Neuron (in vitro differentiated cells): ENCODE data around the gene GSG1L2.

Source experiments
- H2AFZ ChIP-seq: one replicate; pipeline ENCODE4 v1.6.1; 2013; ENCODE audit warnings: low read depth, mild to moderate bottlenecking, inconsistent platforms, low read length, moderate library complexity
- H3K27me3 ChIP-seq: one replicate; pipeline ENCODE4 v1.6.1; 2013; ENCODE audit warnings: low read length; ENCODE audit not compliant: insufficient read depth
- H3K36me3 ChIP-seq: one replicate; pipeline ENCODE4 v1.6.1; 2013; ENCODE audit warnings: low read length; ENCODE audit not compliant: insufficient read depth
- H3K4me1 ChIP-seq: one replicate; pipeline ENCODE4 v1.6.1; 2013; ENCODE audit warnings: low read length; ENCODE audit not compliant: insufficient read depth
- H3K4me3 ChIP-seq: 2 replicates; pipeline ENCODE4 v1.5.1; 2013; ENCODE audit warnings: mild to moderate bottlenecking, low read length, moderate library complexity
- H3K9me3 ChIP-seq: one replicate; pipeline ENCODE4 v1.6.1; 2013; ENCODE audit warnings: low read length

The GSG1L2 gene

DNA sequence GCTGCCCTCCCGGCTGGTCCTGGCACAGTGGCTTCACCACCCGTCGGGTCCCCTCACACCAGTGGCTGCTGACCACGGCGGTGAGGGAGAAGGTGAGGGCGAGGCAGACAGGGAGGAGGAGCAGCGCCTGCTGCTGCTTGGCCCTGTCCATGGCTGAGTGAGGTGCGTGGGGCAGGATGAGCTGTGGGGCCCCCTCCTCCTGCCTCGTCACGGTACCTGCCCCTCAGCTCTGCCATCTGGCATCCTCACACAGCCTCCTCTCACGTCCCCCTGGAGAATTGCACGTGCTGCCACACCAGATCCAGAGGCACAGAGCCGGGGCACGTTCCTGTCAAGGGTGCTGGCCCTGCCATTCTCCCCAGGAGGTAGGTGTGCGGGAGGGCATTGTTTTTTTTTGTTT, at the start of gene GSG1L2:
Gene GSG1L2 (minus strand): TSS at position 159 of the 400 bp plus-strand sequence. CDS start 8 bp downstream, at position 151.
- Histone ChIP-seq H3K36me3 (no peaks in the 10 kb centered on the region), H3K4me1 (no peaks in the 10 kb centered on the region), H3K9me3 (no peaks in the 10 kb centered on the region), H3K27me3 (no peaks in the 10 kb centered on the region), H3K4me3 (no peak within 1 kb of the TSS), H2AFZ (no peak within 1 kb of the TSS)

DNA sequence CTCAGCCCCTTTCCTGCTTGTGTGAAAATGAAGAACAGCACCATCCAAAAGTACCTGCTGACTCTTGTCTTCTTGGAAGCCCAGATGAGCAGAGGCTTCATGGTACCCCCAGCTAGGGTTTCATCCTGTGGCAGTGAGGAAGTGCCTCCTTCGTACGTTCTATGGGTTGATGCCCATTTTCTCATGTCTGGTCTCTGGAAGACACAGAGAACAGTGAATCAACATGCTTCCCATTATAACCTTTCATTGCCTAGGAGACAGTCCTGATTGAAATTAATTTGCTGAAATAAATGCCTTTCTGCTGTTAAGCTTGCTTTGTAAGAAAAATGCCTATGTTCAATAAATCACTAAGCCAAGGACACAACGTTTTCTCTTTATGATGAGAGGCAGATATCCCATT, 46.7 kb upstream of the GSG1L2 start:
- Histone ChIP-seq H2AFZ (no peak overlapping the region), H3K9me3 (no peaks in the 10 kb centered on the region), H3K4me1 (peaks cover 17% of the 10 kb centered on the region), H3K36me3 (no peaks in the 10 kb centered on the region), H3K4me3 (no peak overlapping the region), H3K27me3 (no peaks in the 10 kb centered on the region)

DNA sequence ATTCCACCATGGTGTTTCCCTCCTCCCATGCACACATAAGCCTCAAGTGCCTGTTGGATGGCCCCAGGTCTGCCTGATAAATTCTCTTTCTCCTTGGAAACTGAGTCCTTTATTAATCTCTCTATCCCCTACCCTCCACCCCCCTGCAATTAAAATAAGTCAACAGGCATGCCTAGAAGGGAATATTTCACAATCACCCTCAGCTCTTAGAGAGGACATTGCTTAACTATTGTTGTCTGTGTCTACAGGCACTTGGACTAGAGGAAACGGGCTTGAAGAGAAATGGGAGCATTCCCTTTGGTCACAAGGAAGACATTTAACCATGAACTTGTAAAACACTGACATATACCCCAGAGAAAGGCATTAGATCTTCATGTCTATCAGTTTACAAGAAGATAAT, 43.7 kb upstream of the GSG1L2 start:
- H3K4me1 ChIP-seq: peaks cover 17% of the 10 kb centered on the region
- H3K9me3 ChIP-seq: no peaks in the 10 kb centered on the region
- no peaks in the 10 kb centered on the region for H3K36me3 ChIP-seq
- H2AFZ ChIP-seq: no peak overlapping the region
- no peak overlapping the region for H3K4me3 ChIP-seq
- H3K27me3 ChIP-seq: peaks cover 6% of the 10 kb centered on the region

DNA sequence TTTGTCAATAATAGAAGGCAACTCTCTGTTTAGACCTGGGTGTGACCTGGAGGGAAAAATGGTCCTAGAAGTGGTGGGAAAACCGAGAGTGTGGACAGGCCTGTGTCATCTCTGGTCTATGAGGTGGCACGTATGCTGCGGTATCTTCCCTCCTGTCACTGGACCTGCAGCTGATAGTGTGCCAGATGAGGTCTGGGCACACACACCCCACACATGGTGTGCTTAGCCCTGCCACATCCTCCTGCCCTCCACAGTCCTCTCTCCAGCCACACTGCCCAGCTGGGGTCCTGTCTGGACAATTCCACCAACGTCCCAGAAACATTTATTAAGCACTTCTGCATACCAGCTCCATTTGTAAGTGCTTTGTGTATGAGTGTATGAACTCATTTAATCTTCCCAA, 41.1 kb upstream of the GSG1L2 start:
- H3K9me3 ChIP-seq: no peaks in the 10 kb centered on the region
- H3K4me3 ChIP-seq: no peak overlapping the region
- peaks cover 3% of the 10 kb centered on the region for H3K4me1 ChIP-seq
- H3K36me3 ChIP-seq: no peaks in the 10 kb centered on the region
- H2AFZ ChIP-seq: no peak overlapping the region
- H3K27me3 ChIP-seq: peaks cover 6% of the 10 kb centered on the region

- H2AFZ ChIP-seq: no peak overlapping the region
- no peaks in the 10 kb centered on the region for H3K4me1 ChIP-seq
- no peaks in the 10 kb centered on the region for H3K36me3 ChIP-seq
- no peaks in the 10 kb centered on the region for H3K9me3 ChIP-seq
- peaks cover 6% of the 10 kb centered on the region for H3K27me3 ChIP-seq
- H3K4me3 ChIP-seq: no peak overlapping the region
Observed at GRCh38 chr17:9862220-9862619, 40.3 kb upstream of the GSG1L2 start.

- no peak overlapping the region for H2AFZ ChIP-seq
- H3K36me3 ChIP-seq: no peaks in the 10 kb centered on the region
- H3K27me3 ChIP-seq: peaks cover 6% of the 10 kb centered on the region
- no peaks in the 10 kb centered on the region for H3K4me1 ChIP-seq
- no peak overlapping the region for H3K4me3 ChIP-seq
- no peaks in the 10 kb centered on the region for H3K9me3 ChIP-seq
Observed at GRCh38 chr17:9860851-9861250, 39.0 kb upstream of the GSG1L2 start.

- Histone ChIP-seq H3K36me3 (no peaks in the 10 kb centered on the region), H3K4me3 (no peak overlapping the region), H3K27me3 (peaks cover 6% of the 10 kb centered on the region), H3K4me1 (no peaks in the 10 kb centered on the region), H3K9me3 (no peaks in the 10 kb centered on the region), H2AFZ (no peak overlapping the region)
Observed at GRCh38 chr17:9859781-9860180, 37.9 kb upstream of the GSG1L2 start.

DNA sequence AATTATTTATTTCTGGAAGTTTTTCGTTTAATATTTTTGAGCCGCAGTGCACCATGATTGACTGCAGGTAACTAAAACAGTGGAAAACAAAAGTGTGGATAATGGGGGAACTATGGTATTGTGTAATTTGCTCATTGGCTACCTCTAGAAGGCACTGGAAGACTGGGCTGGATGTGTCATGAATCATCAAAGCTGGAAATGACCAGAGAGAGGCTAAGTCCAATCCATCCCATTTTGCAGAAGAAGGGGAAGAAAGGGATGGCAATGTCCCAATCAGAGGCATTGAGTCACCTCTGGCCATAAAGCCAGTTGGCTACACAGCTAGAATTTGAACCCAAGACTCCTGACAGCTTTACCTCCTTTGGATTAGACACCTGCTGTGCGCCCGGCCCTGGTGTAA, 33.2 kb upstream of the GSG1L2 start:
- H3K4me1 ChIP-seq: no peaks in the 10 kb centered on the region
- no peak overlapping the region for H3K4me3 ChIP-seq
- no peaks in the 10 kb centered on the region for H3K36me3 ChIP-seq
- H3K9me3 ChIP-seq: no peaks in the 10 kb centered on the region
- no peak overlapping the region for H2AFZ ChIP-seq
- no peaks in the 10 kb centered on the region for H3K27me3 ChIP-seq

- H3K9me3 ChIP-seq: no peaks in the 10 kb centered on the region
- no peaks in the 10 kb centered on the region for H3K36me3 ChIP-seq
- H2AFZ ChIP-seq: no peak overlapping the region
- no peaks in the 10 kb centered on the region for H3K27me3 ChIP-seq
- H3K4me1 ChIP-seq: no peaks in the 10 kb centered on the region
- H3K4me3 ChIP-seq: no peak overlapping the region
Observed at GRCh38 chr17:9854255-9854654, 32.4 kb upstream of the GSG1L2 start.

GRCh38 chr17:9850151-9850550, 28.3 kb upstream of the GSG1L2 start:
- H3K27me3 ChIP-seq: no peaks in the 10 kb centered on the region

GRCh38 chr17:9845306-9845705, 23.4 kb upstream of the GSG1L2 start:
- Histone ChIP-seq H3K4me1 (no peaks in the 10 kb centered on the region), H3K9me3 (no peaks in the 10 kb centered on the region), H3K36me3 (no peaks in the 10 kb centered on the region), H3K27me3 (no peaks in the 10 kb centered on the region), H2AFZ (no peak overlapping the region), H3K4me3 (no peak overlapping the region)

More at GRCh38 chr17:9850151-9850550, 28.3 kb upstream of the GSG1L2 start:
- H3K36me3 ChIP-seq: no peaks in the 10 kb centered on the region
- H3K4me3 ChIP-seq: no peak overlapping the region
- no peaks in the 10 kb centered on the region for H3K9me3 ChIP-seq
- H2AFZ ChIP-seq: no peak overlapping the region
- H3K4me1 ChIP-seq: no peaks in the 10 kb centered on the region

GRCh38 chr17:9844153-9844552, 22.3 kb upstream of the GSG1L2 start:
- no peaks in the 10 kb centered on the region for H3K36me3 ChIP-seq
- no peaks in the 10 kb centered on the region for H3K27me3 ChIP-seq
- H3K9me3 ChIP-seq: no peaks in the 10 kb centered on the region
- no peak overlapping the region for H3K4me3 ChIP-seq
- no peak overlapping the region for H2AFZ ChIP-seq
- no peaks in the 10 kb centered on the region for H3K4me1 ChIP-seq

GRCh38 chr17:9843152-9844010, 21.5 kb upstream of the GSG1L2 start:
- Histone ChIP-seq H2AFZ (no peak overlapping the region), H3K4me1 (no peaks in the 10 kb centered on the region), H3K27me3 (no peaks in the 10 kb centered on the region), H3K36me3 (no peaks in the 10 kb centered on the region), H3K4me3 (no peak overlapping the region), H3K9me3 (no peaks in the 10 kb centered on the region)
